Effector memory CD8-positive, alpha-beta T cell (primary cell): Measurements from ENCODE around the gene SELENOK.

Source experiments
- ATAC-seq: fragments of 150-1000 bp; cut with Tn5 transposase; replicated peaks from 2 replicates; pipeline ENCODE4 v1.10.0; 2021; ENCODE audit warnings: mild to moderate bottlenecking, moderate library complexity
- DNase-seq, 3 experiments: peaks; one replicate each; pipeline ENCODE4 v3.0.0; 2021
- H3K27ac Mint-ChIP-seq, 2 donors: one replicate each; pipeline ENCODE4 v1.8.0; 2022; ENCODE audit warnings: mild to moderate bottlenecking in 2 of 2, mixed read lengths in 2 of 2, moderate library complexity in 2 of 2
- H3K27me3 Mint-ChIP-seq, 2 donors: one replicate each; pipeline ENCODE4 v1.8.0; 2022; ENCODE audit warnings: mixed read lengths in 2 of 2
- H3K36me3 Mint-ChIP-seq: one replicate; pipeline ENCODE4 v1.8.0; 2022; ENCODE audit warnings: mild to moderate bottlenecking, moderate library complexity, mixed read lengths; ENCODE audit not compliant: insufficient read depth
- H3K4me1 Mint-ChIP-seq, 2 donors: one replicate each; pipeline ENCODE4 v1.8.0; 2022; ENCODE audit warnings: low read depth in 2 of 2, mixed read lengths in 2 of 2
- H3K4me3 Mint-ChIP-seq, 2 donors: one replicate each; pipeline ENCODE4 v1.8.0; 2022; ENCODE audit warnings: mild to moderate bottlenecking in 2 of 2, mixed read lengths in 2 of 2, moderate library complexity in 2 of 2
- H3K9me3 Mint-ChIP-seq, 2 donors: one replicate each; pipeline ENCODE4 v1.8.0; 2022; ENCODE audit warnings: mixed read lengths in 2 of 2

The SELENOK gene

GRCh38 chr3:53902067-53902466, 10.4 kb upstream of the SELENOK start:
- no peak for ATAC-seq
- no peak for DNase-seq
- peaks cover 36 to 58% of the 10 kb centered on the region in 2 donors for H3K27me3 Mint-ChIP-seq
- H3K27ac Mint-ChIP-seq = no peak overlapping the region
- H3K4me1 Mint-ChIP-seq = no peaks in the 10 kb centered on the region
- H3K9me3 Mint-ChIP-seq = no peaks in the 10 kb centered on the region
- H3K4me3 Mint-ChIP-seq = no peak overlapping the region
- no peaks in the 10 kb centered on the region for H3K36me3 Mint-ChIP-seq

GRCh38 chr3:53900666-53901331, 9.1 kb upstream of the SELENOK start:
- H3K4me1 Mint-ChIP-seq = no peaks in the 10 kb centered on the region
- DNase-seq = no peak

GRCh38 chr3:53899750-53900149, 8.1 kb upstream of the SELENOK start:
- no peaks in the 10 kb centered on the region for H3K36me3 Mint-ChIP-seq
- H3K9me3 Mint-ChIP-seq = no peaks in the 10 kb centered on the region
- no peak overlapping the region for H3K27ac Mint-ChIP-seq
- ATAC-seq (no peak), DNase-seq (no peak)
- peaks cover 17 to 36% of the 10 kb centered on the region in 2 donors for H3K27me3 Mint-ChIP-seq
- H3K4me3 Mint-ChIP-seq = no peak overlapping the region
- no peaks in the 10 kb centered on the region for H3K4me1 Mint-ChIP-seq

More at GRCh38 chr3:53900666-53901331, 9.1 kb upstream of the SELENOK start:
- Mint-ChIP-seq H3K9me3 (no peaks in the 10 kb centered on the region), H3K4me3 (no peak overlapping the region), H3K36me3 (no peaks in the 10 kb centered on the region), H3K27ac (no peak overlapping the region), H3K27me3 (peaks cover 26 to 46% of the 10 kb centered on the region in 2 donors)
- no peak for ATAC-seq

- ATAC-seq = no peak
- H3K36me3 Mint-ChIP-seq = peaks cover 30% of the 10 kb centered on the region
- H3K27me3 Mint-ChIP-seq = peaks cover 3 to 4% of the 10 kb centered on the region in 2 donors
- H3K4me3 Mint-ChIP-seq = peak overlapping the region; percentile 92 to 96
- peak overlapping the region; percentile 99 to 100 for H3K27ac Mint-ChIP-seq
- no peaks in the 10 kb centered on the region for H3K9me3 Mint-ChIP-seq
- H3K4me1 Mint-ChIP-seq = peaks cover 27 to 40% of the 10 kb centered on the region in 2 donors
- DNase-seq = no peak
These were observed 603 bp upstream of the SELENOK start for GRCh38 chr3:53892286-53892637.

DNA sequence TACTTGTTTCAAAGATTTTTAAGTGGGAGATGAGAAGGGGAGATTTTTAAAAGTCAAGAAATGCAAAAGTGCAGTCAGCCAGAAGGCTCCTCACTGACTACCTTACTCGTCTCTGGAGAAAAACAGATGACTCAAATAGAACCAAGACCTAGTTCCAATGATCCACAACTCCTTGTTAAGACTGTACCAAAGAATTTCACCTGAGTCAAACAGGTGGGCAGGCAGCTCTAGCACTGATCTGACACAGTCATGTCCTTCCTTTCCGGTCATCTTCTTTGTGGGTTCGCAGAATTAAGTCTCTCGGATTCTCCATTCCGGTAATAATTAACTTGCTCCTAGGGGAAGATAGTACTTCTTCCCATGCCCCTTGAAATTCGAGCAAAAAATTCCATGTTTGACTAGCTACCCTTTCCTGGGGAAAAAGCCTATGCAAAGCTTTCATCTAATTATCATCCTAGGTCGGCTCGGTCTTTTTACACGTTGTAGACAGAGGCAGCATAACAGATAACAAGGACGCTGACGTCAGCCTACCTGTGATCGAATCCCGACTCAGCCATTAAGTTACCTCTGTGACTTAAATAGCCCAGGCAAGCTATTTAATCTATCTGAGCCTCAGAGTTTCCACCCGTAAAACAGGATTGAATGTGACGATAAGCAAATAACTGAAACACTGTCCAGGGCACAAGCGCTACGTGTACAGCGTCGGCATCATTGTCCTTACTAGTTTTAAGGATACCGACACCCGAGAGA, 758 bp downstream of the SELENOK start:
- DNase-seq (peak; percentile 42 to 59 (median 52)), ATAC-seq (peak; percentile 43)
- H3K4me1 Mint-ChIP-seq = peaks cover 27 to 40% of the 10 kb centered on the region in 2 donors
- peak overlapping the region; percentile 92 to 96 for H3K4me3 Mint-ChIP-seq
- H3K27me3 Mint-ChIP-seq = no peaks in the 10 kb centered on the region
- no peaks in the 10 kb centered on the region for H3K9me3 Mint-ChIP-seq
- peaks cover 42% of the 10 kb centered on the region for H3K36me3 Mint-ChIP-seq
- H3K27ac Mint-ChIP-seq = peak overlapping the region; percentile 99 to 100

- H3K27ac Mint-ChIP-seq = no peak overlapping the region
- no peak for ATAC-seq
- no peaks in the 10 kb centered on the region for H3K27me3 Mint-ChIP-seq
- peaks cover 27 to 41% of the 10 kb centered on the region in 2 donors for H3K4me1 Mint-ChIP-seq
- H3K9me3 Mint-ChIP-seq = no peaks in the 10 kb centered on the region
- peaks cover 59% of the 10 kb centered on the region for H3K36me3 Mint-ChIP-seq
- DNase-seq = no peak
- no peak overlapping the region for H3K4me3 Mint-ChIP-seq
These were observed 3.4 kb downstream of the SELENOK start for GRCh38 chr3:53888232-53888631.

GRCh38 chr3:53887446-53887845, 4.2 kb downstream of the SELENOK start:
- Mint-ChIP-seq H3K9me3 (no peaks in the 10 kb centered on the region), H3K27me3 (no peaks in the 10 kb centered on the region), H3K4me1 (peaks cover 31 to 43% of the 10 kb centered on the region in 2 donors), H3K4me3 (no peak overlapping the region), H3K27ac (peak overlapping the region in 1 of 2 donors; percentile 55), H3K36me3 (peaks cover 64% of the 10 kb centered on the region)
- no peak for DNase-seq
- ATAC-seq = no peak

DNA sequence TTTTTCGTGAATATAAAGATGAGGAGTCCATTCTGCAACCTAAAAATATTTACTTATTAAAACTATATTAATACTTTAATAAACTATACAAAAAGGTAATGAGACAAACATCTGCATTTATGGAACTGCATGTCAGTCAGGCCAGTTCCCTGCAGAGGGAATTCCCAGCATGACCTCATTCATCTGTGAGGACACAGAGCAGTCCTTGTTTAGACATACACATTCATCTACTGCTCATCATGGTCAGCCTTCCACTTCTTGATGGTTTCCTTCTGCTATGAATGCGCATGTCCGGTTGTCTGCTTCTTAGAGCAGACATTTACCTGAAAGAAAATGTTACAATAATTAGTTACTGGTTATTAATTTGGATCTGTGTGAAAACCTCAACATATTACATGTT, 6.4 kb downstream of the SELENOK start:
- Mint-ChIP-seq H3K27me3 (no peaks in the 10 kb centered on the region), H3K27ac (no peak overlapping the region), H3K4me1 (peaks cover 30 to 40% of the 10 kb centered on the region in 2 donors), H3K4me3 (no peak overlapping the region), H3K36me3 (peaks cover 58% of the 10 kb centered on the region), H3K9me3 (no peaks in the 10 kb centered on the region)
- DNase-seq (no peak), ATAC-seq (no peak)

GRCh38 chr3:53884623-53885022, 7.0 kb downstream of the SELENOK start:
- H3K4me3 Mint-ChIP-seq = no peak overlapping the region
- peaks cover 31 to 38% of the 10 kb centered on the region in 2 donors for H3K4me1 Mint-ChIP-seq
- H3K27ac Mint-ChIP-seq = no peak overlapping the region
- H3K36me3 Mint-ChIP-seq = peaks cover 54% of the 10 kb centered on the region
- no peaks in the 10 kb centered on the region for H3K9me3 Mint-ChIP-seq
- H3K27me3 Mint-ChIP-seq = no peaks in the 10 kb centered on the region
- ATAC-seq = no peak
- DNase-seq = no peak

- ATAC-seq (no peak), DNase-seq (no peak)
- Mint-ChIP-seq H3K4me3 (peak overlapping the region; percentile 89 to 94), H3K4me1 (peaks cover 28 to 36% of the 10 kb centered on the region in 2 donors), H3K36me3 (peaks cover 64% of the 10 kb centered on the region), H3K27me3 (no peaks in the 10 kb centered on the region), H3K9me3 (no peaks in the 10 kb centered on the region), H3K27ac (peak overlapping the region; percentile 94 to 97)
These were observed 8.7 kb downstream of the SELENOK start for GRCh38 chr3:53883008-53883407.

DNA sequence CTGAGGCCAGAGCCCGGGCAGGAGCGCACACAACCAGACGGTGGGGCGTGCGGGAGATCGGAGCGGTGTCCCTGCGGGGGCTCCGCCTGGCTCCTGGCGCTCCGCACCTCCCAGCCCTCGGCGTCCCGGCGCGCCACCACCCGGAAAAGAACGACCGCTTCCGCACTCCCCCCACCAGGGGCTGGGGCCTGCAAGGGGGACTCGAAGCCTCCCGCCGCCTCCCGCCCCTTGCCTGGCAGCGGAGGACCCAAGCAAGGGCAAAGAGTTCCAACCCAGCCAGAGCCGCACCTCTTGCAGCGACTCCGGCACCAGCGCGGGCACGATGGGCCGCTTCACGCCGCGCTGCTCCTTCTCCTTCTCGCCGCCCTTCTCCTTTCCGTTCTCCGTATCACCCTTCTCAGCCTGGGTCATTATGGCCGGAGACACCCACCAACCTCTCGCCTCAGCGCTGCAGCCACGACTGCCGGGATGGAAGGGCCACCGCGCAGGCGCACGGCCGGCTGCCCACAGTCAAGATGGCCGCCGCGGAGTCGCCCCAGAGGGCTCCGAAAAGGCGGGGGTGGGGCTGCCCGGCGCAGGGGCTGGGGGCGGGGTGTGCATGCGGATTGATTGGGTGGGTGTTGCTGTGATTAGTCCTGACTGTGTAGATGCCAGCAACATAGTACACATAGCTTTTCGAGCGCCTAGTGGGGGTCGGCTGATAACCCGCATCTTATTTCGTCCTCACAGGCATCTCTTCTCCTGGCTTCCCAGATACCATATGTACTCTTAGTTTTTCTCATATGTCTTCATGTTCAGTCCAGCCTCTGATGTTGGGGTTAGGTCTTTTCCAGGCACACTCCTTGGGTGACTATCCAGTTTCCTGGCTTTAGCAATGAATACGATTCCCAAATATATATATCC, 9.7 kb downstream of the SELENOK start, which contains the start of gene ACTR8:
TSS of gene ACTR8 (minus strand) at position 462 of the 903 bp plus-strand sequence. CDS start at position 411, 51 bp downstream.
- no peaks in the 10 kb centered on the region for H3K9me3 Mint-ChIP-seq
- H3K36me3 Mint-ChIP-seq = peaks cover 66% of the 10 kb centered on the region

DNA sequence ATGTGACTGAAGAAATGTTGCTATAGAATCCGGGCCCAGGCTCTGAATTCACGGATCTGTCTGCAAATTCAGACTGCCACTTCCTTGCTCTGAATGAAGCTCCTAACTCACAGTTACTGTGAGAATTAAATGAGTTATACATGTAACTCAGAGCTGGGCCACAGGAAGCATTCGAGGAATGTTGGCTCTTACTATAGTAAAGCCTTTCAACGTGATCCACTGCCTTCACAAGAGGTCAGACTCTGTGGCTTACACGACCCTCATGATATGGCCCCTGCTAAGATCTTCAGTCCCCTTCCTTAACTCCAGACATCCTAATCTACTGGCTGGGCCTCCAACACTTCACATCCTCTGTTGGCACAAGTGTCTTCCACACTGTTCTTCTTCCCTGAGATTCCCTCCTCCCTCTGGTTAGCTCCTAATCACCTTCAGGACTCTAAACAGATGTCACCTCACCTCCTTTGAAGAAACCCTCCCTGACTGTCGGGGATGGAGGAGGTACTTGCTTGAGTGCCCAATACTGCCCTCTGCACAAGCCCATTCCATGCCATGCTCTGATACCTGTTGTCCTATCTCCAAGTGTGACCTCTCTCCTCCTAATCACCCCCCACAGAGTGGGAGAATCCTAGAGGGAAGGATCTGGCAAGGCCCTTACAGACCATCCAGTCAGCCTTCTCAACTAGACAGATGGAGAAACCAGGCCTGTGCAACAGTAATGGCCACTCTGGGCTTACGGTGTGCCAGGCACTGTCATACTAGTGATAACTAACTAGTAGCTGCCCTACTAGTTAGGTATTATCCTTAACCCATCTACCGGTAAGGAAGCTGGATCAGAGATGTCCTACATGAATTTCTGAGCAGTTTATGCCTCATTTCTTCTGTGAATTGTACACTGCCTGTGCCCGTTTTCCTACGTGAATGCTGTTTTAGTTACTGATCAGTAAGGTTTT, 11.0 kb downstream of the SELENOK start:
- H3K27ac Mint-ChIP-seq = peak overlapping the region; percentile 94 to 97
- H3K4me3 Mint-ChIP-seq = peak overlapping the region; percentile 89 to 94
- no peak for ATAC-seq
- H3K27me3 Mint-ChIP-seq = no peaks in the 10 kb centered on the region
- no peak for DNase-seq
- peaks cover 26 to 36% of the 10 kb centered on the region in 2 donors for H3K4me1 Mint-ChIP-seq
- no peaks in the 10 kb centered on the region for H3K9me3 Mint-ChIP-seq
- H3K36me3 Mint-ChIP-seq = peaks cover 68% of the 10 kb centered on the region

More for the DNA sequence above, 9.7 kb downstream of the SELENOK start, which contains the start of gene ACTR8:
- peak within 1 kb of the TSS; percentile 89 to 94 for H3K4me3 Mint-ChIP-seq
- DNase-seq = peak; percentile 81 to 85 (median 83)
- peaks cover 26 to 36% of the 10 kb centered on the region in 2 donors for H3K4me1 Mint-ChIP-seq
- peak within 1 kb of the TSS; percentile 94 to 97 for H3K27ac Mint-ChIP-seq
- ATAC-seq = peak; percentile 87
- H3K27me3 Mint-ChIP-seq = no peaks in the 10 kb centered on the region
